GM23338 (cell line): ENCODE measurements around the gene CD34.

ENCODE experiments used
- CREB1 ChIP-seq: fragments of 250-450 bp; sonication (Bioruptor Pico); IDR thresholded peaks from 2 replicates; pipeline ENCODE4 v1.5.0; 2020; ENCODE audit warnings: low read depth, mild to moderate bottlenecking, moderate library complexity
- CTCF ChIP-seq, 2 experiments: fragments of 200-600 bp in 1 of 2; sonication (generic) in 1 of 2; conservative IDR thresholded peaks; 2 replicates each; pipeline versions ENCODE4 v1.5.1 to v1.6.1; 2016 to 2017; ENCODE audit warnings: antibody characterized with exemption in 2 of 2, low read depth in 2 of 2, mild to moderate bottlenecking in 2 of 2, moderate library complexity in 1 of 2
- EZH2 ChIP-seq: fragments of 200-600 bp; sonication (generic); IDR thresholded peaks from one replicate; pipeline ENCODE4 v1.8.0; 2017; ENCODE audit warnings: antibody characterized with exemption, mild to moderate bottlenecking, low read depth; ENCODE audit not compliant: unreplicated experiment
- EZH2phosphoT487 ChIP-seq: fragments of 200-600 bp; sonication (generic); IDR thresholded peaks from one replicate; pipeline ENCODE4 v1.8.1; 2018; ENCODE audit warnings: antibody characterized with exemption; ENCODE audit not compliant: unreplicated experiment
- JUNB ChIP-seq: IDR thresholded peaks from one replicate; pipeline ENCODE4 v1.6.1; 2016; ENCODE audit warnings: antibody characterized with exemption; ENCODE audit not compliant: unreplicated experiment
- POLR2AphosphoS5 ChIP-seq: IDR thresholded peaks from 2 replicates; pipeline ENCODE4 v1.6.1; 2016; ENCODE audit warnings: antibody characterized with exemption, low read depth
- REST ChIP-seq: IDR thresholded peaks from one replicate; pipeline ENCODE4 v1.6.1; 2018; ENCODE audit warnings: antibody characterized with exemption; ENCODE audit not compliant: unreplicated experiment
- STAT1 ChIP-seq: IDR thresholded peaks from one replicate; pipeline ENCODE4 v1.6.1; 2016; ENCODE audit warnings: antibody characterized with exemption; ENCODE audit not compliant: unreplicated experiment
- ZNF114 ChIP-seq: fragments of 250-450 bp; sonication (Bioruptor Pico); IDR thresholded peaks from 2 replicates; pipeline ENCODE4 v1.5.0; 2020; ENCODE audit warnings: mild to moderate bottlenecking, moderate library complexity

GRCh38 chr1:207887542-207888201 lies 23.3 kb downstream of the CD34 start:
- no peak for TF ChIP-seq REST
- TF ChIP-seq CTCF (conservative IDR thresholded peaks at IDR 0.05; ENCODE audit: low read depth in 2 of 2): no peak
- TF ChIP-seq EZH2: no peak
- no peak for TF ChIP-seq POLR2AphosphoS5
- no peak for TF ChIP-seq STAT1
- no peak for TF ChIP-seq ZNF114 (CRISPR knock-in tag)
- TF ChIP-seq JUNB: no peak
- TF ChIP-seq CREB1 (CRISPR knock-in tag): no peak
- TF ChIP-seq EZH2phosphoT487: no peak
